Activated CD4-positive, alpha-beta T cell treated with anti-CD3 and anti-CD28 coated beads for 36 hours (primary cell): ENCODE measurements around the gene SUPT3H. TPM values are rescaled to one million over a fixed set of nuclear protein-coding genes. Genes with fewer than 3 reads are reported as not detected.

ENCODE experiments used
- ATAC-seq: fragments of 200-7000 bp; cut with Tn5 transposase; one replicate; pipeline ENCODE4 v1.10.0; 2021; ENCODE audit warnings: mild to moderate bottlenecking, moderate library complexity
- CTCF ChIA-PET: fragments of 350-600 bp; sonication (Branson Sonifier 250); formaldehyde crosslinking; loops from one replicate; lab custom pipeline; 2021; ENCODE audit warnings: antibody characterized with exemption; lab: Charles Lee
- POLR2A ChIA-PET: fragments of 350-600 bp; sonication (Branson Sonifier 250); formaldehyde crosslinking; loops from one replicate; lab custom pipeline; 2021; ENCODE audit warnings: antibody characterized with exemption, inconsistent platforms; lab: Charles Lee
- DNase-seq: peaks from one replicate; pipeline ENCODE4 v3.0.0-alpha.2; 2020
- H3K27ac Mint-ChIP-seq: one replicate; pipeline ENCODE4 v1.8.0; 2021; ENCODE audit warnings: mixed read lengths
- H3K27me3 Mint-ChIP-seq: one replicate; pipeline ENCODE4 v1.8.0; 2021; ENCODE audit warnings: mixed read lengths
- H3K36me3 Mint-ChIP-seq: one replicate; pipeline ENCODE4 v1.8.0; 2021; ENCODE audit warnings: low read depth, mixed read lengths
- H3K4me1 Mint-ChIP-seq: one replicate; pipeline ENCODE4 v1.8.0; 2021; ENCODE audit warnings: mixed read lengths
- H3K4me3 Mint-ChIP-seq: one replicate; pipeline ENCODE4 v1.8.0; 2021; ENCODE audit warnings: mild to moderate bottlenecking, moderate library complexity, mixed read lengths
- H3K9me3 Mint-ChIP-seq: one replicate; pipeline ENCODE4 v1.8.0; 2021; ENCODE audit warnings: low read depth, mixed read lengths
- intact Hi-C, 2 experiments: fragments of 100-400 bp; cut with DNase I in 1 of 2; cut with micrococcal nuclease in 1 of 2; formaldehyde crosslinking; loops; one replicate each; pipeline versions ENCODE4 v1.14.2 to v1.15.1; 2022 to 2024; cut with DNase I, micrococcal nuclease
- total RNA-seq, 2 experiments: library from RNA; stranded (reverse); gene quantifications; one replicate each; pipeline ENCODE4 v1.2.3, GENCODE V29; 2021

Gene SUPT3H
- total RNA-seq, 2 experiments from 2014 or later, result 15.5 TPM

DNA sequence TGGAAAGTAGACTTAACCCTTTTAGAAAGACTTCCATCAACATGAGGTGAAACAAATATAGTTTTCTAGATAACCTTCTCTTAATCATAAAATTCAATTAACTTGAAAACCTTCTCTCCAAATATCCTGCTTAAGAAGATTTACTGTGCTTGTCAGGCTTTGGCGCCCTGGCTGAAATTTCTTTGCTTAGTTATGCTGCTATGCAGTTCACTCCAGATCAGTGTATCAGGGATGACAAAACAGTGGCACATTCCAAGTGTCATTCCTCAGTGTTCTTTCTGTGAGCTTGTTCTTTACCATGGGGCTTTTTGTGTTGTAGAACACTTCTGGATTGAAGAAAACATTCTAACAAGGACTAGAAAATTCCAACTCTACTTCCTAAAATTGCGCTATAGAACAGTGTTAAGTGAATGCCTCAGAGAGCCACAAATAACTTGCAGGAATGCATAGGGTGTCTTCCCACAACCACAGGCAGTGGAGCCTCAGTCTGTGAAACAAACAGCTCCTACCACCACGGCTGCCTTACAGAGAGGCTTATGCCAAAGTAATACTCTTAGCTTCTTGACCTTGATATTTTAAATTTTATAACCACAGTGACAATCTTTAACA, 546.6 kb downstream of the SUPT3H start:
- no peak overlapping the region for H3K4me3 Mint-ChIP-seq
- no peaks in the 10 kb centered on the region for H3K9me3 Mint-ChIP-seq
- intact Hi-C loops, result no loop called here
- peaks cover 6% of the 10 kb centered on the region for H3K36me3 Mint-ChIP-seq
- POLR2A ChIA-PET, result no interaction called here
- no peak overlapping the region for H3K27ac Mint-ChIP-seq
- H3K4me1 Mint-ChIP-seq, result peaks cover 18% of the 10 kb centered on the region
- ATAC-seq, result no peak
- no peaks in the 10 kb centered on the region for H3K27me3 Mint-ChIP-seq
- no peak for DNase-seq
- CTCF ChIA-PET, result no interaction called here

DNA sequence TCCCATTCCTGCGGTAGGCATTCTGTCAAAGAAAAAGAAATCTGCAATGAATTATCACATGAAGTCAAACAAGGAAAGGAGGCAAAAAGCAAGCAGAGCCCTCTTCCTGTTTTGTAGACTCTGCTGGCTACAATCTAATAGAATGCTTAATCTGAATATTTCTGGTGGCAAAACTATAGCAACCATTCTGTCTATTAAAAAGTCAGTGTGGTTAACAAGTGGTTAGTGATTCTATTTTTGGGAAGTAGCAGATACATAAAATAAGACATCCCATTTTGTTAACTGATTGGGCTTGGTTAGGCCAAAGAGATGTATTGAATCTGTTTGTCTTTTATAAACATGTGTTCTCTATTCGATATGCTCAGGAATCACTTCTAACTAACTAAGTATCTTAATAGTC, 547.9 kb downstream of the SUPT3H start:
- peaks cover 6% of the 10 kb centered on the region for H3K36me3 Mint-ChIP-seq
- H3K4me3 Mint-ChIP-seq, result no peak overlapping the region
- no peaks in the 10 kb centered on the region for H3K9me3 Mint-ChIP-seq
- H3K27ac Mint-ChIP-seq, result no peak overlapping the region
- H3K27me3 Mint-ChIP-seq, result no peaks in the 10 kb centered on the region
- no peak for DNase-seq
- ChIA-PET POLR2A (no interaction called here), CTCF (no interaction called here)
- no peak for ATAC-seq
- peaks cover 18% of the 10 kb centered on the region for H3K4me1 Mint-ChIP-seq
- intact Hi-C loops, result no loop called here

DNA sequence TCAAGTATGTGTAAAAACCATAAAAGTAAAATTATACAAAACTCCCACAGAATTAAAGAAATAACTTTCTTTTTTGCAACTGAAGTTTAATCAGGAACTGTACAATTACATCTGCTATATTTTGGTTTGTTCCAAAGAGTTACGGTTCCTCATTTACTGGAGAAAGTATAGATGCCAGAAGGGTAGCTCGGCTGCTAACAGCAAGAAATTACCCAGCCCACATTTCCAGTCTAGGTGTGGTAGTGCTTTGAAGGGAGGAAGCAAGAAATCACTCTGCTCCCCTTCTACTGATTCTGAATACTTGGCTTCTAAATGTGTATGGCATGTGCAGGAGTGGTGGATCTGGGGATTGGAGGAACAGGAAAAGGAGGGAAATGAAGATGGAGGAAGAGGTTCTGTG, 549.0 kb downstream of the SUPT3H start:
- no peaks in the 10 kb centered on the region for H3K9me3 Mint-ChIP-seq
- peaks cover 18% of the 10 kb centered on the region for H3K4me1 Mint-ChIP-seq
- no peak overlapping the region for H3K4me3 Mint-ChIP-seq
- no peaks in the 10 kb centered on the region for H3K27me3 Mint-ChIP-seq
- intact Hi-C loops, result no loop called here
- POLR2A ChIA-PET, result no interaction called here
- ATAC-seq, result peak; percentile 30
- peaks cover 6% of the 10 kb centered on the region for H3K36me3 Mint-ChIP-seq
- DNase-seq, result no peak
- CTCF ChIA-PET, result interaction anchor here (0.9 kb wide), 1 partner anchor 23 kb away, joined by 3 read pairs; no protein-coding TSS in a partner anchor
- H3K27ac Mint-ChIP-seq, result peak overlapping the region; percentile 1

DNA sequence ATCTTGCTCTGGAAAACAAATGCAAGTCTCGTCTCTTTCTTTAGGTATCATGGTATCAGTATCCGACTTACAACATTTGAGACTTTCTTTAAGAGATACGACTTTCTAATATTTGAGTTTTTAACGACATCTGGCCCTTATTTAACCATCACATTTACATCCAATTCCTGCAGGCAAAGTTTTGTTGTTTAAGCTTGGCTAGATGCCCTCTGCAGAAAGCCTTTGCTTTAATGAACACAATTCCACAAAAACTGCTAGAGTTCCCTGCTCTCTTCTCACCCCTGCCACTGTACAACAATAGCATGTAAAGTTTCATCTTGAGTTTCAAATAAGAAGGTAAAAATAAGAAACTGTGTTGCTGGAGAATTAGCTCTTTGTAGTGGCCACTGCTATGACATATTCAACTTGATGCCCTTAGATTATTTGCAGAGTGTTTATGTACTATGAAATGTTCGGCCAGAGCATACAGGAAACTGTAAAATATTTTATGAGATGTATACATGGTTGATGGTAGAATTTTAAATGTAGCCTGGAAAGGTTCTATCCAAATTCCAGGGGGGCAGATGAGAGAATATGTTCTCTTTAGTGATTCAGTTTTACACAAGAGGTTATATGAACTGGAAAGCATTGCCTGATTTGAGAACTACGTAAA, 551.6 kb downstream of the SUPT3H start:
- intact Hi-C loops, result no loop called here
- no peak overlapping the region for H3K4me3 Mint-ChIP-seq

DNA sequence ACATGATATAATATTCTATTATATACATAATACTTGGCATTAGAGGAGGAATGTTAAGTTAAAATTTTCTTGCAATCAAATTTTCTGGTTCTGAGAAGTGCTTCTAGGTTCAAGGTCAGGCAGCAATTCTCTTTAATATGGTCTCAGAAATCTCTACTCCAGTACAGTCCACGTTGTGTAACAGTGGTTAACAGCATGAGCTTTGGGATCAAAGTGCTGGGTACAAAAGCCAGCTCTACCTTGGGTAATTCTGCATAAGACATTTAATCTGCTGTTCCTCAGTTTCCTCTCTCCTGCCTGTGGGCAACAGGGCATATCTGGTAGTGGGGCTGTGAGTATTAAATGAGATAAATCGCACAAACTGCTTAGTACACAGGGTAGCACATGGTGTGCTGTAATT, 552.5 kb downstream of the SUPT3H start:
- H3K4me3 Mint-ChIP-seq, result no peak overlapping the region
- H3K4me1 Mint-ChIP-seq, result peaks cover 14% of the 10 kb centered on the region
- peaks cover 11% of the 10 kb centered on the region for H3K36me3 Mint-ChIP-seq
- ATAC-seq (no peak), DNase-seq (no peak)
- CTCF ChIA-PET, result no interaction called here
- intact Hi-C loops, result no loop called here
- no peak overlapping the region for H3K27ac Mint-ChIP-seq
- POLR2A ChIA-PET, result no interaction called here
- no peaks in the 10 kb centered on the region for H3K27me3 Mint-ChIP-seq
- no peaks in the 10 kb centered on the region for H3K9me3 Mint-ChIP-seq

More for the DNA sequence above, 551.6 kb downstream of the SUPT3H start:
- DNase-seq (no peak), ATAC-seq (no peak)
- Mint-ChIP-seq H3K4me1 (peaks cover 18% of the 10 kb centered on the region), H3K27ac (no peak overlapping the region), H3K9me3 (no peaks in the 10 kb centered on the region), H3K27me3 (no peaks in the 10 kb centered on the region), H3K36me3 (peaks cover 7% of the 10 kb centered on the region)
- CTCF ChIA-PET, result no interaction called here
- POLR2A ChIA-PET, result no interaction called here

DNA sequence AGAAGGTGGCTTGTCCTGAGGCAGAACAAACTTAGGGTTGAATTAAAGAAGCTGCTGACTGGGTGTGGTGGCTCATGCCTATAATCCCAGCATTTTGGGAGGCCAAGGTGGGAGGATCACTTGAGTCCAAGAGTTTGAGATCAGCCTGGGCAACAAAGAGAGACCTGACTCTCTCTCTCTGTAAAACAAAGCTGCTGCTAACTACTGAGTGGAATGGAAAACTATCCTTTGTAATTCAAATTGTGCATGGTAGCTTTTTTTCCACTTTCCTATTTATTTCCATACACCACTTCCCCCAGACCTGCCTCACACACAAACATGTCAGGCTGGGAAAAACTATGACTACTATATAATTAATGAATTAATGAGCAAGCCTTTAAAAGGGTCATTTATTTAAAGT, 553.2 kb downstream of the SUPT3H start:
- ChIA-PET POLR2A (interaction anchor here (0.7 kb wide), 1 partner anchor 37 kb away, joined by 5 read pairs; no protein-coding TSS in a partner anchor), CTCF (no interaction called here)
- no peaks in the 10 kb centered on the region for H3K27me3 Mint-ChIP-seq
- H3K4me3 Mint-ChIP-seq, result no peak overlapping the region
- ATAC-seq (no peak), DNase-seq (no peak)
- H3K9me3 Mint-ChIP-seq, result no peaks in the 10 kb centered on the region
- intact Hi-C loops, result no loop called here
- no peak overlapping the region for H3K27ac Mint-ChIP-seq
- H3K36me3 Mint-ChIP-seq, result peaks cover 12% of the 10 kb centered on the region
- peaks cover 10% of the 10 kb centered on the region for H3K4me1 Mint-ChIP-seq

DNA sequence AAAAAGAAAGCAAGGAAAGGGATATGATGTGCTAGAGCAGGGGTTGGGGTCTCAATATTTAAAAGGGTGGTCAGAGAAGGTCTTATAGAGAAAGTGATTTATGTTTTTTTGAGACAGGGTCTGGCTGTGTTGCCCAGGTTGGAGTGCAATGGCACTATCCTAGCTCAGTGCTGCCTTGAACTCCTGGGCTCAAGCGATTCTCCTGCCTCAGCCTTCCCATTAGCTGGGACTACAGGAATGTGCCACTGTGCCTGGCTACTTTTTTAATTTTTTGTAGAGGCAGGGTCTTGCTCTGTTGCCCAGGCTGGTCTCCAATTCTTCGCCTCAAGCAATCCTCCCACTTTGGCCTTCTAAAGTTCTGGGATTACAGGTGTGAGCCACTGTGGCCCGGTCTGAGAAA, 557.0 kb downstream of the SUPT3H start:
- H3K4me3 Mint-ChIP-seq, result no peak overlapping the region
- peaks cover 6% of the 10 kb centered on the region for H3K36me3 Mint-ChIP-seq
- ATAC-seq, result no peak
- ChIA-PET CTCF (interaction anchor here (1.7 kb wide), 1 partner anchor 10 kb away, joined by 4 read pairs; no protein-coding TSS in a partner anchor), POLR2A (no interaction called here)
- DNase-seq, result no peak
- intact Hi-C loops, result no loop called here
- H3K9me3 Mint-ChIP-seq, result peaks cover 2% of the 10 kb centered on the region
- H3K27me3 Mint-ChIP-seq, result no peaks in the 10 kb centered on the region
- H3K4me1 Mint-ChIP-seq, result no peaks in the 10 kb centered on the region
- H3K27ac Mint-ChIP-seq, result no peak overlapping the region

DNA sequence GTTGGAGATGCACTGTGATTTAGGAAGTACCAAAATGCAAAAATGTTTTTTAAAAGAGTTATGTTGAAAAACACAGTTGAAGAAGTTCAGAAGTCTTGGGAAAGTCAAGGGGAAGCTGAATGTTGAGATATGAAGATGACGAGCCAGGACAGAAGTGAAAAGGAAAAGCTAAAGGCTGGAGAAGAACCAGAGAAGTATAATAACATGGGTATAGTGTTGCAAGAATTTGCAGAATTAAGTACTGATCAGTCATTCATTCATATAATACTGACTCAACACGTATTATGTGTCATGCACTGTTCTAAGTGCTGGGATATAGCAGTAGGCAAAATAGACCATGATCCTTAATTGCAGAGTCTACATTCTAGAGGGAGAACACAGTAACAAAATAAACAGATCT, 557.4 kb downstream of the SUPT3H start:
- H3K27ac Mint-ChIP-seq, result no peak overlapping the region
- no peak for ATAC-seq
- no peak overlapping the region for H3K4me3 Mint-ChIP-seq
- no peak for DNase-seq
- H3K4me1 Mint-ChIP-seq, result no peaks in the 10 kb centered on the region
- CTCF ChIA-PET, result interaction anchor here (1.7 kb wide), 1 partner anchor 9 kb away, joined by 4 read pairs; no protein-coding TSS in a partner anchor
- intact Hi-C loops, result no loop called here
- POLR2A ChIA-PET, result no interaction called here
- H3K27me3 Mint-ChIP-seq, result no peaks in the 10 kb centered on the region
- peaks cover 2% of the 10 kb centered on the region for H3K9me3 Mint-ChIP-seq
- H3K36me3 Mint-ChIP-seq, result peaks cover 6% of the 10 kb centered on the region

DNA sequence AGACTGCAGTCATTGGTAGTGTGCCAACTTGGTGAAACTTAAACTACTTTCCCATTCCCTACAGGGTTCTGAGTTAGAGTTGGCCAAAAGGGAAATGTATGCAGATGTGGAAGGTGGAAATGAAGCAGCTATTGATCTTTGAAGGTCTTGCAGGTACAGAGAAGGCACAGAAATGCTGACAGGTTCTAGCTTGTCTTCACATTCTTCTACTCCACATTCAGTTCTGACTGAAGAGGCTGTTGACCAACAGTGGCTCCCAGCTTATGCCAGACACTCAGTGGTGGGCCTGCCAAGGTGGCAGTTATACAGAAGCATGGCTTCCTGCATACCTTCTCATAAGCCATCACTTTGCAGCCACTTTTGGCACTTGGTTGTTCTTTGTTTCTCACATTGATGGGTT, 566.3 kb downstream of the SUPT3H start:
- CTCF ChIA-PET, result interaction anchor here (1.1 kb wide), 1 partner anchor 9 kb away, joined by 4 read pairs; no protein-coding TSS in a partner anchor
- intact Hi-C loops, result no loop called here
- ATAC-seq, result no peak
- DNase-seq, result no peak
- no peak overlapping the region for H3K4me3 Mint-ChIP-seq
- no peaks in the 10 kb centered on the region for H3K36me3 Mint-ChIP-seq
- H3K9me3 Mint-ChIP-seq, result no peaks in the 10 kb centered on the region
- no peaks in the 10 kb centered on the region for H3K27me3 Mint-ChIP-seq
- POLR2A ChIA-PET, result no interaction called here
- H3K4me1 Mint-ChIP-seq, result peaks cover 19% of the 10 kb centered on the region
- no peak overlapping the region for H3K27ac Mint-ChIP-seq

DNA sequence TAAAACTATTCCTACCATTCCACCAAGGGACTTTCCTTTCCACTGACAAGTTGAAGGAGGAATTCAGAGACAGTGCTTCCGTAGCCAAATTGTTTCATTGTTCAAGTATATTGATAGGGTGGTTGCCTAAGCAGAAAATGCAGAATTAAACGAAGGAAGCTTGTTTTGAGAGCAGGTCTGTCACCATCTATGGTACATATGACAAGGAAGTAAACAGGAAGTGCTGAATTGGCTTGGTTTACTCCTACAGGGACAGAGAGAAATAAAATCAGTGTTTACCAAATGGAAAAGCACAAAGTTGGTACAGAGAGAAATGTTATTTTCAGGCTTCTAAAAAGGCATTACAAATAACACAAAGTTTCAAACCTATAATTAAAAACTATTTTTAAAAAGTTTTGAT, 568.5 kb downstream of the SUPT3H start:
- Mint-ChIP-seq H3K4me3 (no peak overlapping the region), H3K36me3 (no peaks in the 10 kb centered on the region), H3K27me3 (no peaks in the 10 kb centered on the region), H3K9me3 (no peaks in the 10 kb centered on the region), H3K27ac (no peak overlapping the region), H3K4me1 (peaks cover 19% of the 10 kb centered on the region)
- ATAC-seq (no peak), DNase-seq (no peak)
- intact Hi-C loops, result no loop called here
- ChIA-PET POLR2A (no interaction called here), CTCF (interaction anchor here (0.5 to 1.0 kb wide), 2 partner anchors 9 to 30 kb away, joined by 3 read pairs; no protein-coding TSS in a partner anchor)

DNA sequence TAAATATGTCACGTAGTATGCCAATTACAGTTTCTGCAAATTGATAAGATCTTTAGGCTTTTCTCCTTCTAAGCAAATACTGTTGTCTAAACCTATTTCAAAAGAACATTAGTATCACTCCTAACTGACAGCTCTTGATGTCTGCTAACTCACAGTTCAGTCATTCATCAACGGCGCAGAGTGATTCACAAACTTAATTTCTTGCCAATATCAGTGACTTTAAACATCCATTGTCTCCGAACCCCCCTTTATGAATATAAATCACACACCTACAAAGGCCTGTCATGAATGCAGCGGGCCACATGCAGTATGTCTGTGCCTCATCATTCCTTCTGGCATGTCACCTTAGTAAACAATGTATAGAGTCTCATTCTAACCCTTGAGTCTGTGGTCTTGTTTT, 569.6 kb downstream of the SUPT3H start:
- H3K27ac Mint-ChIP-seq, result no peak overlapping the region
- ChIA-PET CTCF (interaction anchor here (0.8 to 1.0 kb wide), 2 partner anchors 8 to 333 kb away, joined by 3 read pairs; no protein-coding TSS in a partner anchor), POLR2A (no interaction called here)
- no peaks in the 10 kb centered on the region for H3K9me3 Mint-ChIP-seq
- ATAC-seq, result no peak
- H3K36me3 Mint-ChIP-seq, result no peaks in the 10 kb centered on the region
- no peak overlapping the region for H3K4me3 Mint-ChIP-seq
- H3K27me3 Mint-ChIP-seq, result no peaks in the 10 kb centered on the region
- no peak for DNase-seq
- intact Hi-C loops, result no loop called here
- peaks cover 19% of the 10 kb centered on the region for H3K4me1 Mint-ChIP-seq

DNA sequence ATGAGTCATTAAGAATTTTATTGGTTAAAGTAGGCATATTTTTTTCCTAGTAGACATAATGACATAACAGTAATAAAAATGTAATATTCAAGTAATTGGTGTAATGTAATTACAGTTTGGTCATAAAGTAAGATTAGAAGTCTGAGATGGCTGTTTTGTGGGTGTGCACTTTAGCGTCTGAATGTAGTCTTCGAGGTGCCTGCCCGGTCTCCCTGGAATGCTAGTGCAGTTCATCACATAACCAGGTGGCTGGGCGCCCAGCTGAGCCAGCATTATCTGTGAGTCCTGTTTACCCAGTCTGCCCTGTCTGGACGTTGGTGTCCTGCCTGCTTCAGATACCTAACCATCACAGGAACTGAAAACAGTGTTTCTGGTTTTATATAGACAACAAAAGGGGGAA, 571.1 kb downstream of the SUPT3H start:
- Mint-ChIP-seq H3K9me3 (no peaks in the 10 kb centered on the region), H3K4me3 (no peak overlapping the region), H3K36me3 (no peaks in the 10 kb centered on the region), H3K27ac (no peak overlapping the region), H3K4me1 (peaks cover 16% of the 10 kb centered on the region), H3K27me3 (no peaks in the 10 kb centered on the region)
- DNase-seq (no peak), ATAC-seq (no peak)
- POLR2A ChIA-PET, result no interaction called here
- CTCF ChIA-PET, result no interaction called here
- intact Hi-C loops, result no loop called here
